Ishikawa (cell line): ENCODE measurements around the gene GBP6.

Experiments used
- CEBPB ChIP-seq: IDR thresholded peaks from 2 replicates; pipeline ENCODE4 v1.6.1; 2012
- CREB1 ChIP-seq: IDR thresholded peaks from 2 replicates; pipeline ENCODE4 v1.6.1; 2012; ENCODE audit warnings: low read depth
- EGR1 ChIP-seq: IDR thresholded peaks from 2 replicates; pipeline ENCODE4 v1.6.1; 2012
- EP300 ChIP-seq: IDR thresholded peaks from 2 replicates; pipeline ENCODE4 v1.6.1; 2012; ENCODE audit warnings: borderline replicate concordance
- FOXM1 ChIP-seq: IDR thresholded peaks from 2 replicates; pipeline ENCODE4 v1.6.1; 2012; ENCODE audit warnings: low read depth, borderline replicate concordance
- NFIC ChIP-seq: IDR thresholded peaks from 2 replicates; pipeline ENCODE4 v1.6.1; 2012
- RAD21 ChIP-seq: IDR thresholded peaks from 2 replicates; pipeline ENCODE4 v1.6.1; 2012; ENCODE audit warnings: low read depth
- TAF1 ChIP-seq: IDR thresholded peaks from 2 replicates; pipeline ENCODE4 v1.6.1; 2012; ENCODE audit warnings: low read depth, mild to moderate bottlenecking
- TCF12 ChIP-seq: IDR thresholded peaks from 2 replicates; pipeline ENCODE4 v1.6.1; 2012; ENCODE audit warnings: low read depth
- TEAD4 ChIP-seq: IDR thresholded peaks from 2 replicates; pipeline ENCODE4 v1.6.1; 2012
- YY1 ChIP-seq: IDR thresholded peaks from 2 replicates; pipeline ENCODE4 v1.6.1; 2012; ENCODE audit warnings: low read depth
- ZBTB7A ChIP-seq: IDR thresholded peaks from 2 replicates; pipeline ENCODE4 v1.6.1; 2012; ENCODE audit warnings: low read depth
- TF ChIP-seq, protein P1 (sequence below): IDR thresholded peaks from 2 replicates; pipeline ENCODE4 v1.6.1; 2012
- TF ChIP-seq, protein P2 (sequence below): IDR thresholded peaks from 2 replicates; pipeline ENCODE4 v1.6.1; 2012
- TF ChIP-seq, protein P3 (sequence below): IDR thresholded peaks from 2 replicates; pipeline ENCODE4 v1.6.1; 2012; ENCODE audit warnings: low read depth, mild to moderate bottlenecking

GBP6 gene

DNA sequence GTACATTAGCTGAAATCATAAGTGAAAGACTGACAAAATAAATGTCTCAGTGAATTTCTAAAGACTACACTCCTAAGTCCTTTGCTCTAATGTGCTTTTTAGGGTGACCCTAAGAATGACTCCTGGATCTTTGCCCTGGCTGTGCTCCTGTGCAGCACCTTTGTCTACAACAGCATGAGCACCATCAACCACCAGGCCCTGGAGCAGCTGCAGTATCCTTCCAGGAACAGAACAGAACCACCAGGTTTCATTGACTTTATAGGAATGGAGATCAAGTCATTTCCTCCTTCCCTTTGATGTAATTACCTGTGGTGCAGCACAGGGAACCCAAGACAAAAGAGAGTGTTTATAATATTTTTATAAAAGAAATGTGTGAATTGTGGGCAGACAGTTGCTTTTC is 14.1 kb downstream of the GBP6 start:
- TF ChIP-seq CEBPB (no peak), YY1 (no peak), CREB1 (no peak), TAF1 (no peak), TCF12 (no peak), EGR1 (no peak), RAD21 (no peak), FOXM1 (no peak), ZBTB7A (no peak)
- TF ChIP-seq, protein P1, sequence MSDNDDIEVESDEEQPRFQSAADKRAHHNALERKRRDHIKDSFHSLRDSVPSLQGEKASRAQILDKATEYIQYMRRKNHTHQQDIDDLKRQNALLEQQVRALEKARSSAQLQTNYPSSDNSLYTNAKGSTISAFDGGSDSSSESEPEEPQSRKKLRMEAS = no peak
- TF ChIP-seq, protein P2, sequence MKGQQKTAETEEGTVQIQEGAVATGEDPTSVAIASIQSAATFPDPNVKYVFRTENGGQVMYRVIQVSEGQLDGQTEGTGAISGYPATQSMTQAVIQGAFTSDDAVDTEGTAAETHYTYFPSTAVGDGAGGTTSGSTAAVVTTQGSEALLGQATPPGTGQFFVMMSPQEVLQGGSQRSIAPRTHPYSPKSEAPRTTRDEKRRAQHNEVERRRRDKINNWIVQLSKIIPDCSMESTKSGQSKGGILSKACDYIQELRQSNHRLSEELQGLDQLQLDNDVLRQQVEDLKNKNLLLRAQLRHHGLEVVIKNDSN = no peak

DNA sequence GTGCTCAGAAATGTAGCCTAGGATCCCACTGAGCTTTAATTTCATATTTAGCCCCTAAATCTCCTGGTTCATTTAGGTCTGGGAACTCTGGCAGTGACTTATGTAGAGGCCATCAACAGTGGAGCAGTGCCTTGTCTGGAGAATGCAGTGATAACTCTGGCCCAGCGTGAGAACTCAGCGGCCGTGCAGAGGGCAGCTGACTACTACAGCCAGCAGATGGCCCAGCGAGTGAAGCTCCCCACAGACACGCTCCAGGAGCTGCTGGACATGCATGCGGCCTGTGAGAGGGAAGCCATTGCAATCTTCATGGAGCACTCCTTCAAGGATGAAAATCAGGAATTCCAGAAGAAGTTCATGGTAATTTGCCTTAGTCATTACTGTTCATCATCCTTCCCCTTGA is 17.8 kb downstream of the GBP6 start:
- TF ChIP-seq FOXM1 (no peak), TAF1 (no peak), CEBPB (no peak), EP300 (no peak), YY1 (no peak), ZBTB7A (no peak), CREB1 (no peak), RAD21 (no peak)
- TF ChIP-seq, protein P2 = no peak
- TF ChIP-seq, protein P3, sequence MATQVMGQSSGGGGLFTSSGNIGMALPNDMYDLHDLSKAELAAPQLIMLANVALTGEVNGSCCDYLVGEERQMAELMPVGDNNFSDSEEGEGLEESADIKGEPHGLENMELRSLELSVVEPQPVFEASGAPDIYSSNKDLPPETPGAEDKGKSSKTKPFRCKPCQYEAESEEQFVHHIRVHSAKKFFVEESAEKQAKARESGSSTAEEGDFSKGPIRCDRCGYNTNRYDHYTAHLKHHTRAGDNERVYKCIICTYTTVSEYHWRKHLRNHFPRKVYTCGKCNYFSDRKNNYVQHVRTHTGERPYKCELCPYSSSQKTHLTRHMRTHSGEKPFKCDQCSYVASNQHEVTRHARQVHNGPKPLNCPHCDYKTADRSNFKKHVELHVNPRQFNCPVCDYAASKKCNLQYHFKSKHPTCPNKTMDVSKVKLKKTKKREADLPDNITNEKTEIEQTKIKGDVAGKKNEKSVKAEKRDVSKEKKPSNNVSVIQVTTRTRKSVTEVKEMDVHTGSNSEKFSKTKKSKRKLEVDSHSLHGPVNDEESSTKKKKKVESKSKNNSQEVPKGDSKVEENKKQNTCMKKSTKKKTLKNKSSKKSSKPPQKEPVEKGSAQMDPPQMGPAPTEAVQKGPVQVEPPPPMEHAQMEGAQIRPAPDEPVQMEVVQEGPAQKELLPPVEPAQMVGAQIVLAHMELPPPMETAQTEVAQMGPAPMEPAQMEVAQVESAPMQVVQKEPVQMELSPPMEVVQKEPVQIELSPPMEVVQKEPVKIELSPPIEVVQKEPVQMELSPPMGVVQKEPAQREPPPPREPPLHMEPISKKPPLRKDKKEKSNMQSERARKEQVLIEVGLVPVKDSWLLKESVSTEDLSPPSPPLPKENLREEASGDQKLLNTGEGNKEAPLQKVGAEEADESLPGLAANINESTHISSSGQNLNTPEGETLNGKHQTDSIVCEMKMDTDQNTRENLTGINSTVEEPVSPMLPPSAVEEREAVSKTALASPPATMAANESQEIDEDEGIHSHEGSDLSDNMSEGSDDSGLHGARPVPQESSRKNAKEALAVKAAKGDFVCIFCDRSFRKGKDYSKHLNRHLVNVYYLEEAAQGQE = no peak

DNA sequence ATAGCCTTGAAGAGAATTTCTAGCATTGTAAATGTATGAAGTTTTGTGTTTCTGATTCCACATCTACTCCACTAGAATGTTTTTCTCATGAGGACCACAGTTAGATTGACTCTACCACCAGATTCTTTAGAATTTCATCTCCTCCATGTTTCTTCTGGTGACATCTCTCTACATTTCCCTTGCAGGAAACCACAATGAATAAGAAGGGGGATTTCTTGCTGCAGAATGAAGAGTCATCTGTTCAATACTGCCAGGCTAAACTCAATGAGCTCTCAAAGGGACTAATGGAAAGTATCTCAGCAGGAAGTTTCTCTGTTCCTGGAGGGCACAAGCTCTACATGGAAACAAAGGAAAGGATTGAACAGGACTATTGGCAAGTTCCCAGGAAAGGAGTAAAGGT is 18.6 kb downstream of the GBP6 start:
- TF ChIP-seq, protein P3 = no peak
- no peak for TF ChIP-seq CREB1
- TF ChIP-seq YY1 = no peak
- TF ChIP-seq RAD21 = no peak
- TF ChIP-seq CEBPB = no peak

DNA sequence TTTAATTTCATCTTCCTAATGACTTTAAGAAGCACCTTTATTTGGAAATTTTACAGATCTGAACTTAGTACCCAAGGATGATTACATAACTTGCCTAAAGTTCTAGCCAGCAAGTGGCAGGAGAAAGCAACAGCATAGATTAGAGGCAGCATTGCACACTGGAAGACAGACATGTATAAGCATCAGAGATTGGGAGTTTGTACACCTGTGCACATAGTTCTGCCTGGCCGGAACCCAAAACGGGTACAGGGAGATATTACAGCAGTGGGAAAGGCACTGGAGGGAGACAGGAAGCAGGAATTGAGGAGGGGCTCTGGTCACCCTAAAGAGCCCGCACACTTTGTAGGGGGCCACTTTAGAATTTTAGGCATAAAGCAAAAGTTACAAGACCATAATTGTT is 19.3 kb downstream of the GBP6 start:
- TF ChIP-seq EGR1 (no peak), TAF1 (no peak), FOXM1 (no peak), CEBPB (no peak), EP300 (no peak), ZBTB7A (no peak), TEAD4 (no peak), YY1 (no peak), TCF12 (no peak), NFIC (no peak), CREB1 (no peak), RAD21 (no peak)
- TF ChIP-seq, protein P2 = no peak
- TF ChIP-seq, protein P1 = no peak
- TF ChIP-seq, protein P3 = no peak
